ENCODE results near the gene DDC.

Gene DDC, protein sequence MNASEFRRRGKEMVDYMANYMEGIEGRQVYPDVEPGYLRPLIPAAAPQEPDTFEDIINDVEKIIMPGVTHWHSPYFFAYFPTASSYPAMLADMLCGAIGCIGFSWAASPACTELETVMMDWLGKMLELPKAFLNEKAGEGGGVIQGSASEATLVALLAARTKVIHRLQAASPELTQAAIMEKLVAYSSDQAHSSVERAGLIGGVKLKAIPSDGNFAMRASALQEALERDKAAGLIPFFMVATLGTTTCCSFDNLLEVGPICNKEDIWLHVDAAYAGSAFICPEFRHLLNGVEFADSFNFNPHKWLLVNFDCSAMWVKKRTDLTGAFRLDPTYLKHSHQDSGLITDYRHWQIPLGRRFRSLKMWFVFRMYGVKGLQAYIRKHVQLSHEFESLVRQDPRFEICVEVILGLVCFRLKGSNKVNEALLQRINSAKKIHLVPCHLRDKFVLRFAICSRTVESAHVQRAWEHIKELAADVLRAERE

DNA sequence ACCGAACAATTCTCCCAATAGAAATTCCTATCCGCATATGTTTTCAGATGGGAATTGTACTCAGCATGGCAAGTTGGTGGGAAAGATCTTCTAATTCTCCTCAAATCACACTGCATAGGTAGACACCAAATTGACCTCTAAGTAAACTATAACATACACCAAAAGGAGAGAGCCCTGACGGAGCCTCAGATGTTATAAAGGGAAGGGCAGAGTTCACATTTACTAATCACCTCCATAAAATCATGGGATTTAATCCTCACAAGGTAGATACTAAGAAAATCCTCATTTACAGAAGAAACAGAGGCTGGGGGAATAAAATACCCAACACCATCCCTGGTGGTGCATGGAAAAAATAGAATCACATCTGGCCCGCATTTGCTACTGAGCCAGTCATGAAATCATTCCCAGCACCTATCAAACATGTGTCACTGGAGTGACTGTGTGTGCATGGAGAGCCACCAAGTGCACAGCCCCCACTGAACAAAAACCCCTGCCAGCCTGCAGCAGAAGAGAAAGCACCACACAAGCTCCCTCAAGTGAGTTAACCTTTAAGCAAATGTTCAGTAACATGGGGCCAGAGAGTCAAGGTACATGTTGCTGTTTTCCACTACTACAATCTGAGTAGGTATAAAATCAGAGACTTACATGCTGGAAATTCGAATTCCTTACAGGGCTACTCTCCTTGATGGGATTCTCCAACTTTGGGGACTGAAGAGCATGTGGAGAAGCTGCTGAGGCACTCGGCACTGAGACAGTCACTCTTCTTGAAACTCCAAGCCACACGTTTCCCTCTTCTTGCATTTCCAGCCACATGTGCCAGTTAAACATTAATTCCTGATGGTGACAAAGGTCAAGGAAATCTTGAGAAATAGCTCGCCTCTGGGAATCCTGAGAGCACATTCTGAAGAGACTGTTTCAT lies at the start of gene DDC:
TSS of gene DDC (minus strand) at position 766 of the 919 bp plus-strand sequence. CDS start 21,320 bp downstream, outside the sequence.
- no peak for DNase-seq

DNA sequence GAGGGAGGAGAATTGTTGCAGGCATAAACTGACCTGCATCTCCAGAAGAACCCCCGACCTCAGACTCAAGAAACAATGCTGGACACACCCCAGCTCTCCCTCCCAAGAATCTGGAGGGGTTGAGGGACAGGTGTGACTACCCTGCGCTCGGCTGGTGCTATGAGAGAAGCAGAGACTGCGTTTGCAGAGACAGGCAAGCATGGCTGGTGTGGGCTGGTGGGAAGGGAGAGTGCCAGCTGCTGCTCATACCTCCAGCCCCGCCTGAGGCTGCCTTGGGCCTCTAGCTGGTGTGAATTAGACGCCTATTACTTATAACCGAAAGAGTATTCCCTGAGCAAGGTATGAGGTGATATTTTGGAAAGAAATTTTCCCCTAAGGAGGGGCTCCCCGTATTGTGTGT lies 48.3 kb upstream of the DDC start:
- no peak for DNase-seq

DNA sequence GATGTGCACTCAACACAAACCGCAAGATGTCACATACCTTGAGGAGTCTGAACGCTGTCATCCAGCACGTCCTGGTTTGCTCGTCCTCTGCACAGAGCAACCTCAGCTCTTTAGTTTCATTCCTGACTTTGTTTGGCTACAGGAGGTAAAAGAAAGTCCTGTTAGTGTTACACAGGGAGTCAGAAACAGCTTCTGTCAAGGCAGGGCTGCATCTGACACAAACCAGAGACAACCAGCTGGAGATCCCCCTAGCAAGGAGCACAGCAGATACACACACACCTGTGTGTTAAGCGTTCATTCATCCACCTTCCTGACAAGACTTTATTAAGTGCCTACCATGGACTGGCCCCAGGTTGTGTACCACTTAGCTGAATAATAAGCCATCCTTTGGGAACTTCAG lies 47.5 kb upstream of the DDC start:
- no peak for DNase-seq

DNA sequence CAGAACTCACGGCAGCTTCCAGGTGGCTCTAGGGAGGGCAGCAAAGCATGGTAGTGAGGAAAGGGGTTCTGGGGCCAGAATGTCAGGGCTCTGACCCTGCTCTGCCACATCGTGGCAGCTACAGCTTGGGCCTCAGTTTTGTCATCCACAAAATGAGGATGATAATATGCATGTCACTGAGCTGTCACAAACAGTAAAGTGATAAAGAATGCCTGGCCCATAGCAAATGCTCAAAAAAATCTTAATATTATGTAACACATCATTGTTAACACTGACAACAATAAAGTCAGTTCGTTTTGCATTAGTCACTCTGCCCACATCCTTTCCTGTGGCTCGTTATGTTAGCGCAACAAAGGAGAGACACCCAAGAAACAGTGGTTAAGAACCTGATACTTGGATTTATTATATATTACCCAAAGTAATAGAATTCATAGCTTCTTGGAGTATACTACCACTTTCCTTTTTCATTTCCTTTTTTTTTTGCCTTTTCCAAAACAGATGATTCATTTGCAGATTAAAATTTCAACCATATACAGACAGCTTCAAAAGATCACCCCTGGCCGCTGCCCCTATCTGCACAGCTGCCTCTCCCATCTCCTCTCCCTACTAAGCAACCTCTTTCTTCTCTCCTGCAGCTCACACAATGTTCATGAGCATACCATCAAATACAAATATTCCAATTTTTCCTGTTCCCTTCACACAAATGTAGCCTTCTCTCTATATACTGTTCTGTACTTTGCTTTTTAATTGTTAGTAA lies 45.5 kb upstream of the DDC start:
- DNase-seq, result no peak

DNA sequence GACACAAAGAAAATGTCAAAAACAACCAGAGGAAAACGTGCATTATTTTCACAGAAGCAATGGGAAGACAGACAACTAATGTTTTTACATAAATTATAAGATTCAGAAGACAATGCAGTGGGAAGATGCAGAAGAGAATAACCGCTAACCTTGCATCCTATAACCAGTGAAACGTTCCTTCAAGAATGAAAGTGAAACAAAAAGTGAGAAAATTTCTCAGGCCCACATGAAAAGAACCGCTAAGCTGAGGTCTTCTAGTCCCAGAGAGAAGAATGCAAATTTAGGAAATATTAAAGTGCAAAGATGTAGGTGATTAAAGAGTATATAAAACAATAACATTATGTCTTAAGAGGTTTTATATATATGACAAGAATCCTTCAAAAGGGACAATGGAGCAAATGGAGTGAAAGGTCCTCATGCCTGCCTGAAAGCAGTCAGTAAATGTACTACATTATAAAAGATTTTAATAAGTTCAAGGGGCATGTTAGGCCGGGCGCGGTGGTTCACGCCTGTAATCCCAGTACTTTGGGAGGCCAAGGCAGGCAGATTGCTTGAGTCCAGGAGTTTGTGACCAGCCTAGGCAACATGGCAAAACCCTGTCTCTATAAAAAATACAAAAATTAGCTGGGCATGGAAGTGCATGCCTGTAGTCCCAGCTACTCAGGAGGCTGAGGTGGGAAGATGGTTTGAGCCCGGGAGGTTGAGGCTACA lies 43.1 kb upstream of the DDC start:
- no peak for DNase-seq

DNA sequence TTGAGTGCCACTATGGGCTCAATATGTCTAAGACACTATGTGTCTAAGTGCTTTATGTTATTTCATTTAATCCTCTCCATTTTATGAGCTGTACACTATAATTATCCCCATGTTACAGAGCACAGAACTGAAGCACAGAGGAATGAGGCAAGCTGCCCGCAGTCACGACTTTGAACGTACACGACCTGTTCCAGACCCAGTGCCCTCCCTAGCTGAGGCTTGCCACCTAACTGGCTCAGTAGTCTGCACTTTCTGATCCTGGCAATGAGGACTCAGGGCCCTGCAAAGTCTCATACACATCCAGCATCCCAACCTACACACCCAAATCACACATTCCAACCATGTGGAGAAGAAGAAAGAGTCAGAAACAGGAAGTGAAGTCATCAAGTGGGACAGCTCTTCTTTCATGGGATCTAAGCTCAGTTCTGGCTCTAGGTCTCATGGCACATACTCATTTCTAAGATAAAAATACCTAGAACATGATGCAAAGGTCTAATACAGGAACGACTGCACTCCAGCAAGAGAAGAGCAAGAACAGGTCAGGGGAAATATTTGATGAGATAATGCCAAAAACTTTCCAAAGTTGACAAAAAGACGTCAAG lies 42.4 kb upstream of the DDC start:
- no peak for DNase-seq

DNA sequence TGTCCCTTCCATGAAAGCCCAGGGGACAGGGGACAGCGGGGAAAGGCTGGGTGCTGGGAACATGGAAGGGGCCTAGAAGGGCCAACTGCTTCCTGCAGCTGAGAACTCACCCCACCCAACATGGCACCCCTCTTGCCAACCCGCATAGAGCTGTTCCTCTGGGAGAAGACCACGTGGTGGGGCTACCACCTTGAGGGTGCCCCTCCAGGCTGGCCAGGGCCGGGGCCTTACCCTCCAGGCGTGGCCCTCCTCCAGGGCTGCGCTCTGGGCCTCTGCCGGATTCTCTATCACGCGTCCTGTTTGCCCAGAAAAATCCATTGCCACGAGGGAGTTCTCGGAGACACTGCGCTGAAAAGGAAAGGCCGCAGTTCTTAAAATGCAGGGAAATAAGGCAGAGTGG lies 39.9 kb upstream of the DDC start:
- DNase-seq, result no peak

DNA sequence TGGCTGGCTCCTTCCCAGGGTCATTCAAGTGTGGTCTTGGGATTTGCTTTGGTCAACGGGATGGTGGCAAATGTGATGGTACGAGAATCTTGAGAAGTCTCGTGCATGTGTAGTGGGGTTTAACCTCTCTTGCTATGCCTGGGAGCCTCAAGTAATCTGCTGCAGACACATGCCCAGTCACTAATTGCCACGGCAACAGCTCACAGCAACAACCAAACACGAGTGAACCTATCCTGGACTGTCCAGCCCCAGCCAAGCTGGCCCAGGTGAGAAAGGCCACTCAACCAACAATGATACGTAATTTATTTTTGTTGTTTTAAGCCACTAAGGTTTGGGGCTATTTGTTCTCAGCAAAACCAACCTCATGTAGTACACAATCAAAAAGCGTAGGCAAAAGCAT lies 38.1 kb upstream of the DDC start:
- no peak for DNase-seq

DNA sequence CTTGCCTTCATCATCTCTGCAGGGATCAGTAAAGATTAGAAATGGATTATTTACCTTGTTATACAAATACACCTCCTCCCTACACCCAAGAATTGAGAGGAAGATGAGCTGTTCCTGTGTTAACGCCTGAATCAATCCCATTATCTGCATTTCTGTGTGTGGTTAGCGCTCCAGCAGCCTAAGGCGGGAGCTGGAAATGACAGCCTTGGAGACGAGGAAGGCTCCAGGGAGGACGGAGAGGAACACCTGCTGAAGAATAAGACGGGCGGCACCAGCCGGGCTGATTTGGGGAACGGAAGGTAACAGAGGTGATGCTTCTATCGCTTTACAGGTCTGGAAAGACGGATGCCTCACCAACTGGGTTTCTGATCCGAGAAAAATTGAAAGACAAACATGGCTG lies 34.2 kb upstream of the DDC start:
- no peak for DNase-seq

DNA sequence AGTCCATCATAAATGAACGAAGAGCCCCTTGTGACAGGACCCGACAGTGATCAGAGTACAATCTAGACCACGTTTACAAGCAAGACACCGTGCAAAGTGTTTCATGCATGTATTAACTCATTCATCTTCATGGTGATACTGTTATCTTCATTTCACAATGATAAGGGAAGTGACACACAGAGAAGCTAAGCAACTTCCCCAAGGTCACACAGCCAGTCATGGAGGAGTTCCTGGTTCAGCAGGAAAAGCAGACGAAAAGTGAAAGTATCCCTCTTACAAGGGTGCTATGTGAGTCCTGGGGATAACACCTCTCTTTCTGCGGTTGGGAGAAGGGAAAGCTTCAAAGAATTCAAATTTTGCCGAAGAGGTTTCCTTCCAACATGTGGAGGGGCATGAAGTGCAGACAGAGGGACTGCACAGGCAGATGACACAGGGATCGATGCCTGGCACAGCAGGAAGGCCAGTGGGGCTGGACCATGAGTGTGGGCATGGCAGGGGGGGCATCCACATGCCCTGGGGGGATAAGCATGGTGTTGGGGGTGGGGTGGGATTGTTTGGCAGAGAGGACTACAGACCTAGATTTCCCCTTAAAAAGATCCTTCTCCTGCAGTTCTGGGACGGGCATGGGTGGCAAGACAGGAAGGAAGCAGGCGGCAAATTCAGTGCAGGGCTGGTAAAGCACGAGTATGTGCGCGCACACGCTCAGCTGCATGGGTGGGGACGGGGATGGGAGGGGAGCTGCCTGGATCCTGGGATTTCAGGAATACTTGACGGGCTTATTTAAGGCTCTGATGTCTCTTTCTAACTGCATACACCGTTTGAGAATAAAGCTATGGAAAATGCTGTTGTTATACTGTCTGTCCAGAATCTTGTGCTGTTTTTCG lies 33.5 kb upstream of the DDC start:
- no peak for DNase-seq

DNA sequence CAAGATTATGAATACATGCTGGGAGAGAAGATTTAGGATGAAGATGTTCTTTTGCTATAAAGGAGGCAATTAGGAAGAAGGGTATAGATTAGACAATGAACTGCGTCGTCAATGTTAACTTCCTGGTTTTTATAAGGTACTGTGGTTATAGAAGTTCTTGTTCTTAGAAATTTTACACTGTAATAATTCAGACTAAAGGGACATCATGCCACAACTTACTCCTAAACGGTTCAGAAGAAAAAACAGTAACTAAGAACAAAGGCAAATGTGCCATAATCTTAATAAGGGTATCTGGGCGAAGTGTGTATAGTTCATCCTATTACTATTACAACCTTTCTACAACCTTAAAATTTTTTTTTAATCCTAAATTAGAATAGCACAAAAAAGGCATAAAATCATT lies 31.3 kb upstream of the DDC start:
- DNase-seq, result no peak

DNA sequence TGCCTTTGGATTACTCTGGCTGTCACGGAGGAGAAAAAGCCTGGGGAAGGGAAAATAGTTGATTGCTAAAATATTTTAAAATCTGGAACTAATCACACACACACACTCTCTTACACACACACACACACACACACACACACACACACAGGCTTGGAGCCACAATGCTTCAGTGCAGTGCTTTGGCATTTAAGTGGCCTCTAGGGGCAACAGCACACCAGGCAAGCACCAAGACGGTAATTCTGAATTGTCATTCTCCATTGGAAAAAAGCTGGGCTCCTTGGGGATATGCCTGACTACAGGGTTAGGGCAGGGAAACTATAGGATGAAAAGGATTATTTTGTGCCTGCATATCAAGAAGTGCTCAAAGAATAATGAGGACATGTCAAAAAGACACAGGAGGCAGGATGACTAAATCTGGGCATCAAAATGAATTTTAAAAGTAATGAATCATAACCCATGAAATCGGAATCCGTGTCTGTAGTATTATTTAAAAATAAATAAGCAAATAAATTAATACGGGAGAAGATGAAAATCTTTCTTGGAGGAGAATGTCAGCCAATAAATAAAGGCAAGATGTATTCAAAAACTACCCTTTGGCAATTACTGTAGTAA lies 30.4 kb upstream of the DDC start:
- no peak for DNase-seq

DNA sequence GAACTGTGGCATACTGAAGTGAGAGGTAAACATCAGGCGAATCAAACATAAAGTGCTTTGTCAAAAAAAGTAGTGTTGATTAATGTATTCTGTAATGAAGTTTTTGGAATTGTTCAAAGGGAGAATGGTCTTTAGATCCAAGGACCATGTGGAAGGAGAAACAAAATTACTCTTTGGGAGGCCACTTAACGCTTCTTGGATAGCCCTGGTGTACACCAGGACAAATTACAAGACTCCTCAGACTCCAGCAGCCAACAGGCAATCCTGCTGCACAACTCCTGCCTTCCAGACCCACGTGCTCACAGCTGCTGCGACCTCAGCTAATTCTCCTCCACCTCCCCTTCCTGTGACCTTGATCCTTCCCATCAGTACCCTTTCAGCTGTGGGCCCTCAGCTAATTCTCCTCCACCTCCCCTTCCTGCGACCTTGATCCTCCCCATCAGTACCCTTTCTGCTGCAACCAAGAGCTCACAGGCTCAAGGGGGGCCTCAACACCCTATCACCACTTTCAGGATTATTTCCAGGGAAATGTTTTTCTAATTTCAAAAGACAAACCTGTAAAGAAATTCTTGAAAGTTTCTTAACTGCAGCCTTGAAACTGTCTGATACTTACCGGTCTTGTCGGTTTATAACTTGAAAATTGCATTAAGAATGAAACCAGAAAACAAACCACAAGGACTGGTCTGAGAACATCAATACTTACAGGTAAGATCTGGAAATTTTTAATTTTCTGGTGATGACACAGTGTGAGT lies 29.7 kb upstream of the DDC start:
- no peak for DNase-seq

DNA sequence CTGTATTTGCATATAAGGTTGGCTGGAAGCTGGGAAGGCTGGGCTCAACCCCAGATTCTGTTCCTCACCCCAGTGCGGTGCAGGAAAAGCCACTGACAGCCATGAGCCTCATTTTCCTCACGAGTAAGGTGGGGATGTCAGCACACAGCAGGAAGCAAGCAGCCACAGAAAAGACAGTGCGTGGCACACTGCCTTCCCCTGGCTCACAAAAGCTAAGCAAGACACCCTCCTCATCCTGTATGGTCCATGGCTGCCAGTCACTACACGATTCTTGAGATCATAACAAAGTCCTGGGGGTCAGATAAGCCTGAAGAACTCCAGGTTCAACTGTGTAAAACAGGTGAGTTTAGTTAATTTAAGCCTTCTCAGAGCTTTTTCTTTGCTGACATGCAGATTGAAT lies 28.9 kb upstream of the DDC start:
- no peak for DNase-seq

DNA sequence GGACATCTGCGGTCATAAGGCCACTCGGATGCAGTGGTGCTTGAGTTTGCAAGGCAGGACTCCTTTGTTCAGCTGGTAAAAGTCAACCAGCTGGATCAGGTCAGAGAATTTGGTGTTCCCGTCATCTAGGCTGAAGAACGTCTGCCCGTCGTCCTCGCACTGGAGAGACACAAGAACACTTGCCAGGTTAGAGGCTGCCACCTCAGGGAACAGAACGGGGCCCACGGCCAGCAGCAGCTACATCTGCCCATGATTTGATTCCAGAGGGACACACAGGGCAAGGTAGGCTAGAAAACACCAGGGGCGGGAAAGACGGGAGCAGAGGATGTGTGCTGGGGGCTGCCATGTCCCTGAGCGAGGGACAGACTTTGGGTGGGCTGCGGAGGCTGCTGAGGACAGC lies 27.7 kb upstream of the DDC start:
- DNase-seq, result no peak

DNA sequence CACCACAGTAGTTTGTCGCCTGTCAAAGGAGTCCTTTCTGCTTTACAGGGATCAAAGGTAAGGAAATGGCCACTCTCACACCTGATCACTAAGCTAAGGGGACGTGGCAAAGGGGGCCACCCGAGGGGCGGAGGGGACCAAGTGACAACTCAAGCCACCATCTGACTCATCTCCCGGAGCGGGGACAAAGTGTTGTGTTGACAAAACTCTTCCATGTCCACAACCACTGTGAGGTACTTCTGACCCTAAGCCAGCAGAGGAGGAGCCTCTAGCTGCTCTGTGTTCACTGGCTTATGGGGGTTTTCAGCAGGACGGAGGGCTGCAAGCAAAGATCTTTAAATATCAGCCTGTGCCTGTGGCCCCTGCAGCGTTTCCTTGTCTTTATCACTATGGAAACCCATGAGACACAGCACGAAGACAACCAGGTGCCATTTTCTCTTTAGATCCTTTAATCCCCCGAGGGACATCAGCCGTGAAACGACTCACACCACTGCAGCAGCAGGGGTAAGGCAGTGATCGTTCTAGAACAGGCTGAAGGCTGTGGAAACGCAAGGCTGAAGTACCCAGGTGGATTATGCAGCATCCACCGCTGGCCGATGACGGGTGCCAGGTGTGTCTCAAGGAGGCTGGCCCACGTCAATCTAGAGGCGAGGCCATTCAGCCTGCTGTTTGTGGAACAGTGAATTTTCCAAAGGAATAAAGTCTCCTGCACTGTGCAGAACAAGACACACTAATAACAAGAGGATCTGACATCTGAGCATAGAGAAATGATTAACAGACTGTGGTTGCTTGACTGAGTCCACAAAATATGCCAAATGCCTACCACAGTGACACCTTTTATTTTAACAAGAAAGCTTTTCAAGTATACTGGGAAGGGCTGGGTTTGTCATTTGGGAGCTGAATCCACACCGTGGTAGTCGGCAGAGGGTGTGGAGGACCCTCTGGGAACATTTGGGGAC lies 26.6 kb upstream of the DDC start:
- DNase-seq, result no peak

DNA sequence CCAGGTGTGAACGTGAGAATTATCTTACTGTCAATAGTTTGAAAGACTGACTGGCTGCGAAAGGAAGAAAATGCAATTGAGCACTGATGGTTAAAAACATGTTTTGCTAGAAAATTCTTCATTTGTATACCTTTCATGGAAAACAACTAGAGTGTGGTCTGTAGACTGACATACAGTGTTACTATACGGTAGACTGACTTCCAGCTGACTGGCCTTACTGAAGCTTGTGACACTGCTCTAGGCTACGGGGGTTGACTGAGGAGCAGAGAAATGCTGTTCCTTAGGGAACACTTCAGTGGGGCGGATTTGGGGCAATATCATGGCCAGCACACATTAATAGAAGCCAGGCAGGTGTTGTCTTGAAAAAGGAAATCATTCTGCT lies 25.9 kb upstream of the DDC start:
- DNase-seq, result no peak

DNA sequence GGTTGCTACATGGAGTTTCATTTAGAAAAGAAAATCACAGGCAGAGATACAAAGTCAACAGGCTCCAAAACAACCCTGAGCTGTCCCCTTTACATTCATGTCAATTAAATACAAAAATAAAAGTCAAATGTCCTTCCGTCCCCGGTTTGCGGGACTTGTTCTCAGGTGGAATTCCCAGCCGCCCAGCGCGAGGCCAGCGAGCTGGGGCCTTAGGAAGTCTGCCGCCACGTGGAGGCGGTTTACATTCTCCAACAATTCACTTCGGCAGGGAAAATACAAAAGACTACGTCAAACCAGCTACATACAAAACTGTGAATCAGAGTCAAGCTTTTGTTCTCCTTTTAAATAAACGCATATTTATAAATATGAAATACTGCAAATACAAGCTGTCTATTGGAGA lies 25.3 kb upstream of the DDC start:
- DNase-seq, result no peak

DNA sequence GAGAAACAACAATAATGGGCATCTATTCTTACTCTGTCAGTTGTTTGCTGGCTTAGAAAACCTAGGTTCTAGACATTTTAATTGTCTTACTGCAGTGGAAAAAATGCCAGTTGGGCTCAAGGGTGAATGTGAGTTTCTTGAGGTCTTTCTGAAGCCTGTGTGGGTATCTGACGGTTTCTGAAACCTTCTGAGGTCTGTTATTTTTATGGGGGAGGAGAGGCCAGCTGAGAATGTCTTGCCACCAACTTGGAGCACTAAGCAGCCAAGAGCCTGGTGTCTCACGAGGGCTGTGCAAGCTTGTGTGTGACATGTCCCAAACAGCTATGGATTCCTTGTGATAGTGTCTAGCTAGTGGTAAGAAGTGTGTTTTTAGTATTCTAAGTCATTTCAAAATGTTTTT lies 24.2 kb upstream of the DDC start:
- no peak for DNase-seq

Data from 8988T (cell line).